GM12891 (cell line): ENCODE data around the gene EFEMP1.

Experiments
- POLR2A ChIP-seq: IDR thresholded peaks from 2 replicates; pipeline ENCODE4 v1.6.1; 2011; ENCODE audit warnings: low read depth, low read length, control low read depth
- POLR2AphosphoS5 ChIP-seq: IDR thresholded peaks from 2 replicates; pipeline ENCODE4 v1.6.1; 2011; ENCODE audit warnings: low read depth, low read length, control low read depth
- SPI1 ChIP-seq: IDR thresholded peaks from 2 replicates; pipeline ENCODE4 v1.6.1; 2011; ENCODE audit warnings: low read depth, low read length, control low read depth

- no peak for TF ChIP-seq POLR2A
- no peak for TF ChIP-seq POLR2AphosphoS5
- TF ChIP-seq SPI1: no peak
These were observed 46.5 kb downstream of the EFEMP1 start for GRCh38 chr2:55877087-55877436.
